Activated CD8-positive, alpha-beta memory T cell treated with anti-CD3 and anti-CD28 coated beads, Interleukin-2, amount 50 U/mL, for 4 hours (primary cell): ENCODE measurements around the gene SAMD3.
"Not testable (repeated sequence)": the region's sequence is repeated elsewhere in the genome, so short reads cannot be mapped to it uniquely, and the experiment has no call there.

Source experiments
- DNase-seq: peaks from one replicate; pipeline ENCODE4 v3.0.0-alpha.2; 2020

The SAMD3 gene

GRCh38 chr6:130207979-130208649 is 14.6 kb downstream of the SAMD3 start:
- DNase-seq, result no peak

GRCh38 chr6:130206479-130206878 is 16.3 kb downstream of the SAMD3 start:
- no peak for DNase-seq

GRCh38 chr6:130204322-130204721 is 18.4 kb downstream of the SAMD3 start:
- DNase-seq, result no peak

GRCh38 chr6:130203370-130203769 is 19.4 kb downstream of the SAMD3 start:
- DNase-seq, result no peak

GRCh38 chr6:130202782-130203181 is 20.0 kb downstream of the SAMD3 start:
- no peak for DNase-seq

GRCh38 chr6:130200020-130200419 is 22.7 kb downstream of the SAMD3 start:
- DNase-seq, result no peak

GRCh38 chr6:130198483-130199035 is 24.2 kb downstream of the SAMD3 start:
- DNase-seq, result no peak

GRCh38 chr6:130197816-130198482 is 24.8 kb downstream of the SAMD3 start:
- not testable (repeated sequence) for DNase-seq

GRCh38 chr6:130194434-130194833 is 28.3 kb downstream of the SAMD3 start:
- DNase-seq, result not testable (repeated sequence)

- DNase-seq, result no peak
Observed at GRCh38 chr6:130190701-130191690, 31.8 kb downstream of the SAMD3 start.

GRCh38 chr6:130189531-130190397 is 33.0 kb downstream of the SAMD3 start:
- no peak for DNase-seq

- no peak for DNase-seq
Observed at GRCh38 chr6:130188207-130188899, 34.4 kb downstream of the SAMD3 start.

GRCh38 chr6:130187335-130188206 is 35.2 kb downstream of the SAMD3 start:
- DNase-seq, result no peak

GRCh38 chr6:130185658-130186057 is 37.1 kb downstream of the SAMD3 start:
- DNase-seq, result no peak

- no peak for DNase-seq
Observed at GRCh38 chr6:130183271-130184222, 39.2 kb downstream of the SAMD3 start.

GRCh38 chr6:130182466-130182865 is 40.3 kb downstream of the SAMD3 start:
- DNase-seq, result no peak

GRCh38 chr6:130178692-130179091 is 44.1 kb downstream of the SAMD3 start:
- no peak for DNase-seq

- DNase-seq, result no peak
Observed at GRCh38 chr6:130176378-130176777, 46.4 kb downstream of the SAMD3 start.

- DNase-seq, result not testable (repeated sequence)
Observed at GRCh38 chr6:130173377-130174004, 49.3 kb downstream of the SAMD3 start.
